Heart right ventricle (tissue), 16 donors: ENCODE results near the gene SHC4. TPM values are rescaled to one million over a fixed set of nuclear protein-coding genes. Genes with fewer than 3 reads are reported as not detected.

ENCODE experiments used
- ATAC-seq, 8 donors: fragments of 200-7000 bp; cut with Tn5 transposase; one replicate each; pipeline ENCODE4 v1.9.1; 2020; ENCODE audit warnings: mild to moderate bottlenecking in 8 of 8, moderate library complexity in 8 of 8, moderate number of reproducible peaks in 1 of 8
- DNase-seq, 2 donors: peaks; one replicate each; pipeline ENCODE4 v3.0.0-alpha.2; 2020
- H3K27ac ChIP-seq, 10 donors: fragments of 200-600 bp; sonication (generic) in 2 of 10; one replicate each; pipeline versions ENCODE4 v1.5.0 to v1.8.0; 2020 to 2022; ENCODE audit warnings: mild to moderate bottlenecking in 3 of 10
- H3K27me3 ChIP-seq, 7 donors: fragments of 200-600 bp; one replicate each; pipeline ENCODE4 v1.8.0; 2021 to 2022; ENCODE audit warnings: mild to moderate bottlenecking in 2 of 7
- H3K36me3 ChIP-seq, 9 donors: fragments of 200-600 bp; sonication (generic) in 1 of 9; one replicate each; pipeline versions ENCODE4 v1.5.0 to v1.8.0; 2020 to 2022; ENCODE audit warnings: mild to moderate bottlenecking in 2 of 9
- H3K4me1 ChIP-seq, 9 donors: fragments of 200-600 bp; sonication (generic) in 1 of 9; one replicate each; pipeline versions ENCODE4 v1.5.0 to v1.8.0; 2020 to 2022; ENCODE audit warnings: mild to moderate bottlenecking in 4 of 9
- H3K4me3 ChIP-seq, 10 donors: fragments of 200-600 bp; sonication (generic) in 2 of 10; one replicate each; pipeline versions ENCODE4 v1.5.0 to v1.8.0; 2020 to 2022; ENCODE audit warnings: mild to moderate bottlenecking in 7 of 10, moderate library complexity in 2 of 10
- H3K9me3 ChIP-seq, 11 donors: fragments of 200-600 bp in 10 of 11; sonication (generic) in 2 of 11; one replicate each; pipeline versions ENCODE4 v1.5.0 to v1.8.0; 2013 to 2022; ENCODE audit warnings: mild to moderate bottlenecking in 2 of 11, control low read depth in 1 of 11, moderate library complexity in 1 of 11
- CTCF ChIP-seq, 9 donors: fragments of 200-600 bp; sonication (generic) in 2 of 9; IDR thresholded peaks; one replicate each; pipeline versions ENCODE4 v1.5.0 to v1.8.0; 2021 to 2022; ENCODE audit warnings: antibody characterized with exemption in 9 of 9, mild to moderate bottlenecking in 5 of 9, moderate library complexity in 1 of 9
- WGBS, 2 donors: extraction: QIAGEN DNeasy Blood & Tissue Kit; methylation state at CpG; one replicate each; pipeline ENCODE4 v1.1.7; 2013; ENCODE audit warnings: inconsistent platforms in 1 of 2; 5-methylcytosine and 5-hydroxymethylcytosine counted together
- intact Hi-C, 10 donors: fragments of 100-400 bp; cut with DNase I; formaldehyde crosslinking; loops; one replicate each; pipeline versions ENCODE4 v1.11.1 to v1.14.2; 2022
- polyA plus RNA-seq, 2 donors: library from polyadenylated mRNA; stranded (reverse); fragments of 200-250 nt; gene quantifications; one replicate each; pipeline ENCODE4 v1.2.3, GENCODE V29; 2013
- total RNA-seq, 10 donors: library from RNA; stranded (reverse); fragmentation: NEBNext Ultra II Directional in 3 of 10; extraction: Animal tissue kit (Norgen Biotek cat#: 25700) in 3 of 10; gene quantifications; one replicate each; pipeline versions ENCODE4 v1.2.1 to v1.2.4, GENCODE V29; 2021 to 2023
- donor health status: Arrhythmogenic right ventricular cardiomyopathy.
- donor health status: ischemic (EF 13 %, LVEDD 7.1; RV severe dilation, severe dysfunction).
- donor health status: healthy with polysubstance abuse.
- donor health status: DM: no; HTN: yes; CAD: no.
- donor health status: DM: no; HTN: no; CAD: no.
- donor health status: ischemic (EF 25% LVEDD 6.9; RV normal size, moderate dysfunction).
- donor health status: ischemic (EF 25% LVEDD 5.7; RV mildly dilated, moderate dysfunction).
- donor health status: healthy.
- donor health status: DM: yes; HTN: yes; CAD: no.
- donor health status: Ischemic cardiomyopathy.
- donor health status: ischemic (EF 35%, LVEDD 5.7; RV mildly dilated, moderate dysfunction).
- donor health status: nonischemic (EF 11% LVEDD 7.7; RV severe dilation, severe dysfunction).
- donor health status: DM: yes; HTN: yes; CAD: no.
- donor health status: PGD.
- donor health status: ischemic (EF 29% LVEDD 5.4; RV normal size, mild dysfunction).
- donor health status: nonischemic (EF 23%, LVEDD 6.1; RV moderate dilation, normal function).

The SHC4 gene
- total and polyA plus RNA-seq, 12 donors = 1.2 to 4.9 (median 2.2) TPM

GRCh38 chr15:48805591-48805990 is 158.1 kb downstream of the SHC4 start:
- H3K27ac ChIP-seq = no peak overlapping the region

GRCh38 chr15:48803877-48804276 is 159.8 kb downstream of the SHC4 start:
- Histone ChIP-seq H3K27ac (no peak overlapping the region), H3K9me3 (no peaks in the 10 kb centered on the region), H3K36me3 (no peaks in the 10 kb centered on the region), H3K4me1 (peaks cover 0 to 23% (median 7%) of the 10 kb centered on the region in 9 donors), H3K27me3 (no peaks in the 10 kb centered on the region), H3K4me3 (no peak overlapping the region)
- DNase-seq (no peak), ATAC-seq (no peak)
- no peak for TF ChIP-seq CTCF (IDR thresholded peaks at IDR 0.05)
- intact Hi-C loops = loop anchor here in 6 of 10 donors (5.0 to 10.0 kb wide), 5 partner anchors 157 to 449 kb away; partner anchors contain the start of gene FBN1 (in 2 of the 6)
- 99% methylated on average over 2 of the region's 2 CpGs for WGBS, 2 donors

More at GRCh38 chr15:48805591-48805990, 158.1 kb downstream of the SHC4 start:
- ATAC-seq = no peak
- intact Hi-C loops = loop anchor here in 5 of 10 donors (5.0 to 10.0 kb wide), 3 partner anchors 161 to 451 kb away; partner anchors contain the start of gene FBN1 (in 1 of the 5)
- Histone ChIP-seq H3K4me3 (no peak overlapping the region), H3K36me3 (no peaks in the 10 kb centered on the region), H3K27me3 (no peaks in the 10 kb centered on the region), H3K9me3 (no peaks in the 10 kb centered on the region), H3K4me1 (peaks cover 0 to 31% (median 15%) of the 10 kb centered on the region in 9 donors)
- DNase-seq = no peak
- no peak for TF ChIP-seq CTCF (IDR thresholded peaks at IDR 0.05)
- WGBS, 2 donors = 65 to 79% methylated on average over 2 of the region's 2 CpGs

GRCh38 chr15:48802867-48803266 is 160.9 kb downstream of the SHC4 start:
- Histone ChIP-seq H3K9me3 (no peaks in the 10 kb centered on the region), H3K4me1 (peaks cover 0 to 23% (median 7%) of the 10 kb centered on the region in 9 donors), H3K27ac (no peak overlapping the region), H3K27me3 (no peaks in the 10 kb centered on the region), H3K4me3 (no peak overlapping the region), H3K36me3 (no peaks in the 10 kb centered on the region)
- ATAC-seq = no peak
- no peak for TF ChIP-seq CTCF (IDR thresholded peaks at IDR 0.05)
- no peak for DNase-seq
- intact Hi-C loops = loop anchor here in 6 of 10 donors (5.0 to 10.0 kb wide), 5 partner anchors 156 to 448 kb away; partner anchors contain the start of gene FBN1 (in 2 of the 6)

GRCh38 chr15:48802257-48802656 is 161.5 kb downstream of the SHC4 start:
- no peaks in the 10 kb centered on the region for H3K9me3 ChIP-seq
- ATAC-seq = no peak
- H3K36me3 ChIP-seq = no peaks in the 10 kb centered on the region
- no peak for TF ChIP-seq CTCF (IDR thresholded peaks at IDR 0.05)
- intact Hi-C loops = loop anchor here in 6 of 10 donors (5.0 to 10.0 kb wide), 5 partner anchors 155 to 447 kb away; partner anchors contain the start of gene FBN1 (in 2 of the 6)
- WGBS, 2 donors = 67 to 72% methylated on average over 3 of the region's 3 CpGs
- peaks cover 0 to 23% (median 7%) of the 10 kb centered on the region in 9 donors for H3K4me1 ChIP-seq
- H3K27ac ChIP-seq = no peak overlapping the region
- no peaks in the 10 kb centered on the region for H3K27me3 ChIP-seq
- no peak overlapping the region for H3K4me3 ChIP-seq
- no peak for DNase-seq
